ENCODE measurements around the gene TMPRSS7.

DNA sequence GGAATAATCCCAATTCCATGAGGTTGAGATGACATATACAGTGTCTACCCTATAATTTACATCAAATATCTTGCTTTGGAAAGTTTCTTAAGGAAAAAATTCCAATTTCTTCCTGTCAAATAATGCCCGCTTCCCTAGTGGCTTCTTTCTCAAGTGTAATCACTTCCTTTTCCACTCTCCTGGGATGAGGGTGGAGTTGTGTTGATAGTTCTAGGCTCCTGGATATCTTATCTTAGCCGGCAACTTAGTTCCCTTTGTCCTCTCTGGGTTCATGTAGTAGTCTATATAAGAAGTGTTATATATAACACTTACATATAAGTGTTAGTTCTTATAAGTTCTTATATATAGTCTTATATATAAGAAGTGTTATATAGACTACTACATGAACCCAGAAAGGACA is 24.9 kb upstream of the TMPRSS7 start:
- TF ChIP-seq, protein P1, sequence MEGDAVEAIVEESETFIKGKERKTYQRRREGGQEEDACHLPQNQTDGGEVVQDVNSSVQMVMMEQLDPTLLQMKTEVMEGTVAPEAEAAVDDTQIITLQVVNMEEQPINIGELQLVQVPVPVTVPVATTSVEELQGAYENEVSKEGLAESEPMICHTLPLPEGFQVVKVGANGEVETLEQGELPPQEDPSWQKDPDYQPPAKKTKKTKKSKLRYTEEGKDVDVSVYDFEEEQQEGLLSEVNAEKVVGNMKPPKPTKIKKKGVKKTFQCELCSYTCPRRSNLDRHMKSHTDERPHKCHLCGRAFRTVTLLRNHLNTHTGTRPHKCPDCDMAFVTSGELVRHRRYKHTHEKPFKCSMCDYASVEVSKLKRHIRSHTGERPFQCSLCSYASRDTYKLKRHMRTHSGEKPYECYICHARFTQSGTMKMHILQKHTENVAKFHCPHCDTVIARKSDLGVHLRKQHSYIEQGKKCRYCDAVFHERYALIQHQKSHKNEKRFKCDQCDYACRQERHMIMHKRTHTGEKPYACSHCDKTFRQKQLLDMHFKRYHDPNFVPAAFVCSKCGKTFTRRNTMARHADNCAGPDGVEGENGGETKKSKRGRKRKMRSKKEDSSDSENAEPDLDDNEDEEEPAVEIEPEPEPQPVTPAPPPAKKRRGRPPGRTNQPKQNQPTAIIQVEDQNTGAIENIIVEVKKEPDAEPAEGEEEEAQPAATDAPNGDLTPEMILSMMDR (IDR thresholded peaks at IDR 0.05) = no peak
- no peak for TF ChIP-seq POLR2A (IDR thresholded peaks at IDR 0.05)

All from uterus (tissue), 2 donors.